OCI-LY3 (cell line): ENCODE data around the gene CCDC174.

Experiments
- H2AFZ ChIP-seq: fragments of 200-600, 300-600 bp; shearing (Covaris generic); 2 replicates; pipeline ENCODE4 v1.6.0; 2014; ENCODE audit warnings: antibody characterized with exemption, low read depth, low read length
- H3K27ac ChIP-seq: fragments of 200-600, 300-600 bp; sonication (generic); 2 replicates; pipeline ENCODE4 v1.5.1; 2014; ENCODE audit warnings: mild to moderate bottlenecking, low read length, moderate library complexity, mixed read lengths
- H3K27me3 ChIP-seq: fragments of 200-600, 300-600 bp; sonication (generic); 2 replicates; pipeline ENCODE4 v1.6.1; 2014; ENCODE audit warnings: low read depth, low read length, mixed read lengths
- H3K36me3 ChIP-seq: fragments of 200-600, 300-600 bp; sonication (generic); replicated peaks from 2 replicates; pipeline ENCODE3; 2014; ENCODE audit warnings: low read depth, low read length, mixed read lengths
- H3K4me1 ChIP-seq: fragments of 300-600, 200-600 bp; sonication (generic); 2 replicates; pipeline ENCODE4 v1.6.1; 2014; ENCODE audit warnings: low read length, mixed read lengths
- H3K4me2 ChIP-seq: fragments of 200-600, 300-600 bp; sonication (generic); 2 replicates; pipeline ENCODE4 v1.6.1; 2014; ENCODE audit warnings: low read length, mixed read lengths
- H3K4me3 ChIP-seq: fragments of 300-600, 200-600 bp; sonication (generic); 2 replicates; pipeline ENCODE4 v1.5.1; 2014; ENCODE audit warnings: antibody characterized with exemption, mild to moderate bottlenecking, low read length, moderate library complexity
- H3K79me2 ChIP-seq: fragments of 300-600, 200-600 bp; shearing (Covaris generic); 2 replicates; pipeline ENCODE4 v1.6.1; 2014; ENCODE audit warnings: mild to moderate bottlenecking, low read length, mixed read lengths
- H3K9ac ChIP-seq: fragments of 300-600, 200-600 bp; shearing (Covaris generic); 2 replicates; pipeline ENCODE4 v1.6.0; 2014; ENCODE audit warnings: mild to moderate bottlenecking, low read length, moderate library complexity
- H3K9me3 ChIP-seq: fragments of 200-600, 300-600 bp; shearing (Covaris generic); 2 replicates; pipeline ENCODE4 v1.6.1; 2014; ENCODE audit warnings: low read length, mixed read lengths; ENCODE audit not compliant: insufficient read depth
- H4K20me1 ChIP-seq: fragments of 200-600, 300-600 bp; sonication (generic); 2 replicates; pipeline ENCODE4 v1.6.1; 2016; ENCODE audit warnings: low read length, mixed read lengths; ENCODE audit not compliant: insufficient read depth
- EZH2phosphoT487 ChIP-seq: fragments of 200-600 bp; shearing (Covaris generic); IDR thresholded peaks from 2 replicates; pipeline ENCODE4 v1.6.1; 2018; ENCODE audit warnings: antibody characterized with exemption, mixed run types, low read depth
- TF ChIP-seq, protein P1 (sequence below): fragments of 200-600, 300-600 bp; sonication (generic); IDR thresholded peaks from 2 replicates; pipeline ENCODE4 v1.5.1; 2014; ENCODE audit warnings: antibody characterized with exemption, low read length, low read depth

Gene CCDC174

GRCh38 chr3:14664170-14664569, 12.6 kb downstream of the CCDC174 start:
- H3K9ac ChIP-seq: no peak overlapping the region
- no peak overlapping the region for H3K27ac ChIP-seq
- no peaks in the 10 kb centered on the region for H3K79me2 ChIP-seq
- H3K4me2 ChIP-seq: no peak overlapping the region
- no peak overlapping the region for H2AFZ ChIP-seq
- H4K20me1 ChIP-seq: no peaks in the 10 kb centered on the region
- peaks cover 78% of the 10 kb centered on the region for H3K36me3 ChIP-seq
- H3K4me3 ChIP-seq: no peak overlapping the region
- TF ChIP-seq, protein P1, sequence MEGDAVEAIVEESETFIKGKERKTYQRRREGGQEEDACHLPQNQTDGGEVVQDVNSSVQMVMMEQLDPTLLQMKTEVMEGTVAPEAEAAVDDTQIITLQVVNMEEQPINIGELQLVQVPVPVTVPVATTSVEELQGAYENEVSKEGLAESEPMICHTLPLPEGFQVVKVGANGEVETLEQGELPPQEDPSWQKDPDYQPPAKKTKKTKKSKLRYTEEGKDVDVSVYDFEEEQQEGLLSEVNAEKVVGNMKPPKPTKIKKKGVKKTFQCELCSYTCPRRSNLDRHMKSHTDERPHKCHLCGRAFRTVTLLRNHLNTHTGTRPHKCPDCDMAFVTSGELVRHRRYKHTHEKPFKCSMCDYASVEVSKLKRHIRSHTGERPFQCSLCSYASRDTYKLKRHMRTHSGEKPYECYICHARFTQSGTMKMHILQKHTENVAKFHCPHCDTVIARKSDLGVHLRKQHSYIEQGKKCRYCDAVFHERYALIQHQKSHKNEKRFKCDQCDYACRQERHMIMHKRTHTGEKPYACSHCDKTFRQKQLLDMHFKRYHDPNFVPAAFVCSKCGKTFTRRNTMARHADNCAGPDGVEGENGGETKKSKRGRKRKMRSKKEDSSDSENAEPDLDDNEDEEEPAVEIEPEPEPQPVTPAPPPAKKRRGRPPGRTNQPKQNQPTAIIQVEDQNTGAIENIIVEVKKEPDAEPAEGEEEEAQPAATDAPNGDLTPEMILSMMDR: no peak
- TF ChIP-seq EZH2phosphoT487: no peak
- no peaks in the 10 kb centered on the region for H3K27me3 ChIP-seq
- no peaks in the 10 kb centered on the region for H3K4me1 ChIP-seq
- no peaks in the 10 kb centered on the region for H3K9me3 ChIP-seq

DNA sequence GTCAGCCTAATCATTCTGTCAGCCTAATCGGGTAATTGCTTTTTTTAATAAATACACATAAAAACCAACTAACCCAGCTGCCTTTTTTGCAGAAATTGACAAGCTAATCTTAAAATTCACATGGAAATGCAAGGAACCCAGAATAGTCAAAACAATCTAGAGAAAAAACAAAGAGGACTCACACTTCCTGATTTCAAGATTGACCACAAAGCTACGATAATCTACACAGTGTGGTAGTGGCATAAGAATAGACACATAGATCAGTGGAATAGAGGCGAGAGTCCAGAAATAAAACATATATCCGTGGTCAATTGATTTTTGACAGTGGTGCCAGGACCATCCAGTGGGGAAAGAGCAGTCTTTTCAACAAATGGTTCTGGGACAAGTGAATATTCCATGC, 21.0 kb downstream of the CCDC174 start:
- Histone ChIP-seq H3K9ac (no peak overlapping the region), H3K4me1 (peaks cover 21% of the 10 kb centered on the region), H3K4me3 (peak overlapping the region; percentile 34), H4K20me1 (peaks cover 11% of the 10 kb centered on the region), H3K27me3 (no peaks in the 10 kb centered on the region), H3K9me3 (no peaks in the 10 kb centered on the region), H3K36me3 (peaks cover 55% of the 10 kb centered on the region), H3K4me2 (peak overlapping the region; percentile 63), H2AFZ (no peak overlapping the region), H3K27ac (peak overlapping the region; percentile 42), H3K79me2 (no peaks in the 10 kb centered on the region)
- TF ChIP-seq, protein P1: no peak
- no peak for TF ChIP-seq EZH2phosphoT487

GRCh38 chr3:14674841-14675240, 23.3 kb downstream of the CCDC174 start, which contains the start of gene C3orf20:
C3orf20 (plus strand) TSS chr3:14675141; CDS start chr3:14682714, 7,573 bp downstream.
- Histone ChIP-seq H3K4me1 (peaks cover 33% of the 10 kb centered on the region), H3K9me3 (no peaks in the 10 kb centered on the region), H3K4me2 (no peak within 1 kb of the TSS), H4K20me1 (peaks cover 11% of the 10 kb centered on the region), H3K79me2 (no peaks in the 10 kb centered on the region), H3K36me3 (peaks cover 40% of the 10 kb centered on the region), H2AFZ (no peak within 1 kb of the TSS), H3K4me3 (no peak within 1 kb of the TSS), H3K27me3 (no peaks in the 10 kb centered on the region), H3K27ac (no peak within 1 kb of the TSS), H3K9ac (no peak within 1 kb of the TSS)
- no peak for TF ChIP-seq EZH2phosphoT487
- TF ChIP-seq, protein P1: no peak

GRCh38 chr3:14676881-14677280, 25.3 kb downstream of the CCDC174 start:
- no peaks in the 10 kb centered on the region for H3K79me2 ChIP-seq
- H3K9me3 ChIP-seq: peaks cover 4% of the 10 kb centered on the region; the same call in 1 of the 2 replicates
- H3K4me1 ChIP-seq: peaks cover 29% of the 10 kb centered on the region
- H3K36me3 ChIP-seq: peaks cover 25% of the 10 kb centered on the region
- no peaks in the 10 kb centered on the region for H3K27me3 ChIP-seq
- TF ChIP-seq, protein P1: no peak
- TF ChIP-seq EZH2phosphoT487: no peak
- no peak overlapping the region for H3K9ac ChIP-seq
- no peak overlapping the region for H3K4me3 ChIP-seq
- no peak overlapping the region for H3K4me2 ChIP-seq
- peaks cover 11% of the 10 kb centered on the region for H4K20me1 ChIP-seq
- H3K27ac ChIP-seq: no peak overlapping the region
- no peak overlapping the region for H2AFZ ChIP-seq
